Cardiac muscle cell (in vitro differentiated cells and primary cell): ENCODE data around the gene MEAK7. TPM values are rescaled to one million over a fixed set of nuclear protein-coding genes. Genes with fewer than 3 reads are reported as not detected.

Experiments
- DNase-seq, 2 donors: peaks; one replicate each; pipeline versions ENCODE4 v3.0.0 to v3.0.0-alpha.2; 2010 to 2017; ENCODE audit warnings: low read depth in 1 of 2, low spot score in 1 of 2
- H3K27ac ChIP-seq: fragments of 200-600 bp; sonication (generic); 2 replicates; pipeline ENCODE4 v1.5.1; 2016
- H3K27me3 ChIP-seq: fragments of 200-600 bp; sonication (generic); 2 replicates; pipeline ENCODE4 v1.6.0; 2016; ENCODE audit warnings: control low read depth
- H3K36me3 ChIP-seq: fragments of 200-600 bp; sonication (generic); 2 replicates; pipeline ENCODE4 v1.5.1; 2016; ENCODE audit warnings: control low read depth
- H3K4me1 ChIP-seq: fragments of 200-600 bp; sonication (generic); 2 replicates; pipeline ENCODE4 v1.8.1; 2017; ENCODE audit warnings: low read depth, mild to moderate bottlenecking, mixed run types
- H3K4me3 ChIP-seq: fragments of 200-600 bp; sonication (generic); 2 replicates; pipeline ENCODE4 v1.5.1; 2016; ENCODE audit warnings: mild to moderate bottlenecking
- H3K9me3 ChIP-seq: fragments of 200-600 bp; sonication (generic); 2 replicates; pipeline ENCODE4 v1.5.1; 2017; ENCODE audit warnings: low read depth, mild to moderate bottlenecking, control low read depth
- CTCF ChIP-seq: IDR thresholded peaks from 2 replicates; pipeline ENCODE4 v1.5.1; 2012; ENCODE audit warnings: low read depth, mild to moderate bottlenecking, low read length
- polyA plus RNA-seq: library from polyadenylated mRNA; unstranded; fragments of >200 nt; fragmentation: Nextera tagmentation; extraction: Ambion mirVana; gene quantifications from 2 replicates; pipeline ENCODE4 v1.2.1, GENCODE V29; 2016
- total RNA-seq: library from RNA; depleted of rRNA; stranded (reverse); fragments of >200 nt; gene quantifications from 2 replicates; pipeline ENCODE4 v1.2.3, GENCODE V29; 2016

The MEAK7 gene
- total and polyA plus RNA-seq, 2 experiments from 2014 or later = 26.6 to 28.7 TPM

GRCh38 chr16:84531671-84532111 is 27.2 kb upstream of the MEAK7 start:
- peak overlapping the region; percentile 87 for H3K27ac ChIP-seq
- no peaks in the 10 kb centered on the region for H3K36me3 ChIP-seq
- no peak for TF ChIP-seq CTCF
- H3K4me3 ChIP-seq = no peak overlapping the region
- no peaks in the 10 kb centered on the region for H3K4me1 ChIP-seq
- no peaks in the 10 kb centered on the region for H3K9me3 ChIP-seq
- H3K27me3 ChIP-seq = no peaks in the 10 kb centered on the region
- peak in 1 of 2 donors; percentile 23 for DNase-seq

- no peaks in the 10 kb centered on the region for H3K27me3 ChIP-seq
- TF ChIP-seq CTCF = no peak
- H3K4me3 ChIP-seq = no peak overlapping the region
- no peak for DNase-seq
- H3K9me3 ChIP-seq = no peaks in the 10 kb centered on the region
- H3K36me3 ChIP-seq = no peaks in the 10 kb centered on the region
- no peak overlapping the region for H3K27ac ChIP-seq
- no peaks in the 10 kb centered on the region for H3K4me1 ChIP-seq
Measured at GRCh38 chr16:84530590-84530989, 26.1 kb upstream of the MEAK7 start.

GRCh38 chr16:84529607-84530006 is 25.1 kb upstream of the MEAK7 start:
- no peak for TF ChIP-seq CTCF
- no peaks in the 10 kb centered on the region for H3K27me3 ChIP-seq
- DNase-seq = no peak

GRCh38 chr16:84528322-84528721 is 23.9 kb upstream of the MEAK7 start:
- no peaks in the 10 kb centered on the region for H3K4me1 ChIP-seq
- H3K27ac ChIP-seq = no peak overlapping the region
- H3K27me3 ChIP-seq = no peaks in the 10 kb centered on the region
- no peaks in the 10 kb centered on the region for H3K36me3 ChIP-seq
- no peak for TF ChIP-seq CTCF
- DNase-seq = no peak
- H3K4me3 ChIP-seq = no peak overlapping the region
- H3K9me3 ChIP-seq = no peaks in the 10 kb centered on the region

More at GRCh38 chr16:84529607-84530006, 25.1 kb upstream of the MEAK7 start:
- no peaks in the 10 kb centered on the region for H3K9me3 ChIP-seq
- no peak overlapping the region for H3K4me3 ChIP-seq
- H3K4me1 ChIP-seq = no peaks in the 10 kb centered on the region
- no peaks in the 10 kb centered on the region for H3K36me3 ChIP-seq
- H3K27ac ChIP-seq = no peak overlapping the region

- TF ChIP-seq CTCF = no peak
- H3K4me3 ChIP-seq = no peak overlapping the region
- H3K9me3 ChIP-seq = no peaks in the 10 kb centered on the region
- DNase-seq = peak in 1 of 2 donors; percentile 29
- H3K27me3 ChIP-seq = no peaks in the 10 kb centered on the region
- H3K4me1 ChIP-seq = no peaks in the 10 kb centered on the region
- H3K27ac ChIP-seq = no peak overlapping the region
- H3K36me3 ChIP-seq = no peaks in the 10 kb centered on the region
Measured at GRCh38 chr16:84527532-84528269, 23.2 kb upstream of the MEAK7 start.
